OCI-LY3 (cell line): Measurements from ENCODE around the gene LLGL1.

Source experiments
- EZH2phosphoT487 ChIP-seq: fragments of 200-600 bp; shearing (Covaris generic); IDR thresholded peaks from 2 replicates; pipeline ENCODE4 v1.6.1; 2018; ENCODE audit warnings: antibody characterized with exemption, mixed run types, low read depth
- TF ChIP-seq, protein P1 (sequence below): fragments of 200-600, 300-600 bp; sonication (generic); IDR thresholded peaks from 2 replicates; pipeline ENCODE4 v1.5.1; 2014; ENCODE audit warnings: antibody characterized with exemption, low read length, low read depth

DNA sequence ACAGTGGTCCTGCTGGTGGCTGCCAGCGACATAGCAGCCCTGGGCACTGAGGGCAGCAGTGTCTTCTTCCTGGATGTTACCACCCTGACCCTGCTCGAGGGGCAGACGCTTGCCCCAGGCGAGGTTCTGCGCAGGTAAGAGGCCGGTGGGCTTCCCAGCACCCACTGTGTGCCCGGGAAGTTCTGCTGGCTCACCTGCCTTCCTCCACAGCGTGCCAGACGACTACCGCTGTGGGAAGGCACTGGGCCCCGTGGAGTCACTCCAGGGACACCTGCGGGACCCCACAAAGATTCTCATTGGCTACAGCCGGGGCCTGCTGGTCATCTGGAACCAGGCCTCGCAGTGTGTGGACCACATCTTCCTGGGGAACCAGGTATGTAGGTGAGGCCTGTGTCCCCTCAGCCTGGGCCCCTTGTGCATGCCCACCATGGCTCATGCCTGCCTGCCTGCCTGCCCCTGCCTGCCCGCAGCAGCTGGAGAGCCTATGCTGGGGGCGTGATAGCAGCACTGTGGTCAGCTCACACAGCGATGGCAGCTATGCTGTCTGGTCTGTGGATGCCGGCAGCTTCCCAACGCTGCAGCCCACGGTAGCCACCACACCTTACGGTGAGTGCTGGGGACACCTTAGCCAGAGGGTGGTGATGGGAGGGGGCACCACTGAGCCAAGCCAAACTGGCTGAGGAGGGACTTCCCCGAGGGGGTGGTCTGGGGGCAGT lies 8.5 kb downstream of the LLGL1 start:
- TF ChIP-seq, protein P1, sequence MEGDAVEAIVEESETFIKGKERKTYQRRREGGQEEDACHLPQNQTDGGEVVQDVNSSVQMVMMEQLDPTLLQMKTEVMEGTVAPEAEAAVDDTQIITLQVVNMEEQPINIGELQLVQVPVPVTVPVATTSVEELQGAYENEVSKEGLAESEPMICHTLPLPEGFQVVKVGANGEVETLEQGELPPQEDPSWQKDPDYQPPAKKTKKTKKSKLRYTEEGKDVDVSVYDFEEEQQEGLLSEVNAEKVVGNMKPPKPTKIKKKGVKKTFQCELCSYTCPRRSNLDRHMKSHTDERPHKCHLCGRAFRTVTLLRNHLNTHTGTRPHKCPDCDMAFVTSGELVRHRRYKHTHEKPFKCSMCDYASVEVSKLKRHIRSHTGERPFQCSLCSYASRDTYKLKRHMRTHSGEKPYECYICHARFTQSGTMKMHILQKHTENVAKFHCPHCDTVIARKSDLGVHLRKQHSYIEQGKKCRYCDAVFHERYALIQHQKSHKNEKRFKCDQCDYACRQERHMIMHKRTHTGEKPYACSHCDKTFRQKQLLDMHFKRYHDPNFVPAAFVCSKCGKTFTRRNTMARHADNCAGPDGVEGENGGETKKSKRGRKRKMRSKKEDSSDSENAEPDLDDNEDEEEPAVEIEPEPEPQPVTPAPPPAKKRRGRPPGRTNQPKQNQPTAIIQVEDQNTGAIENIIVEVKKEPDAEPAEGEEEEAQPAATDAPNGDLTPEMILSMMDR = no peak
- TF ChIP-seq EZH2phosphoT487 = no peak
